ENCODE data around the gene SF1.

SF1 gene

GRCh38 chr11:64777449-64778222, 706 bp downstream of the SF1 start:
- peak; percentile 84 for DNase-seq

- no peak for DNase-seq
These were observed 1.5 kb downstream of the SF1 start for GRCh38 chr11:64776875-64777274.

- no peak for DNase-seq
These were observed 1.9 kb downstream of the SF1 start for GRCh38 chr11:64776425-64776824.

GRCh38 chr11:64774144-64774543, 4.2 kb downstream of the SF1 start:
- no peak for DNase-seq

- no peak for DNase-seq
These were observed 5.9 kb downstream of the SF1 start for GRCh38 chr11:64772303-64773018.

- no peak for DNase-seq
These were observed 6.5 kb downstream of the SF1 start for GRCh38 chr11:64771861-64772260.

GRCh38 chr11:64770120-64770519, 8.2 kb downstream of the SF1 start:
- DNase-seq = no peak

GRCh38 chr11:64769283-64769682, 9.1 kb downstream of the SF1 start:
- DNase-seq = no peak

- DNase-seq = no peak
These were observed 10.0 kb downstream of the SF1 start for GRCh38 chr11:64768300-64768694.

- peak; percentile 79 for DNase-seq
These were observed 10.7 kb downstream of the SF1 start for GRCh38 chr11:64767344-64768299.

- DNase-seq = no peak
These were observed 11.5 kb downstream of the SF1 start for GRCh38 chr11:64766881-64767280.

GRCh38 chr11:64765851-64766665, 12.3 kb downstream of the SF1 start:
- DNase-seq = no peak

GRCh38 chr11:64765291-64765850, 13.0 kb downstream of the SF1 start:
- DNase-seq = no peak

- DNase-seq = no peak
These were observed 13.6 kb downstream of the SF1 start for GRCh38 chr11:64764753-64765152.

- peak; percentile 41 for DNase-seq
These were observed 14.2 kb downstream of the SF1 start for GRCh38 chr11:64764040-64764611.

- no peak for DNase-seq
These were observed 14.8 kb downstream of the SF1 start for GRCh38 chr11:64763526-64764039.

GRCh38 chr11:64762674-64763525, 15.4 kb downstream of the SF1 start:
- DNase-seq = peak; percentile 12

GRCh38 chr11:64762277-64762673, 16.1 kb downstream of the SF1 start:
- no peak for DNase-seq

GRCh38 chr11:64760759-64761420, 17.5 kb downstream of the SF1 start:
- no peak for DNase-seq

Measured in stimulated activated CD4-positive, alpha-beta T cell treated with anti-CD3 and anti-CD28 coated beads, Interleukin-4, amount 100 ng/mL, for 1 hour (primary cell).